GM12878 (cell line): ENCODE measurements around the gene WDR91. TPM values are rescaled to one million over a fixed set of nuclear protein-coding genes. Genes with fewer than 3 reads are reported as not detected.

Experiments
- ATAC-seq: fragments of 200-7000 bp; cut with Tn5 transposase; 3 replicates; pipeline ENCODE4 v1.9.1; 2020; ENCODE audit warnings: mild to moderate bottlenecking, moderate library complexity
- BruUV-seq: library from RNA; stranded (reverse); fragments of 400-500 nt; replicated peaks from 2 replicates; lab custom pipeline; 2021; lab: Mats Ljungman, UMichigan
- CTCF ChIA-PET: fragments of 300-600 bp; sonication (Branson Sonifier 250); formaldehyde crosslinking; extraction: SDS; loops from one replicate; lab custom pipeline; 2021; ENCODE audit warnings: inconsistent platforms; lab: Yijun Ruan, JAX
- POLR2A ChIA-PET: fragments of 350-600 bp; formaldehyde crosslinking; extraction: SDS; loops from one replicate; lab custom pipeline; 2021; ENCODE audit warnings: inconsistent platforms; lab: Charles Lee
- RAD21 ChIA-PET: fragments of 300-600 bp; sonication (Branson Sonifier 250); formaldehyde crosslinking; loops from one replicate; lab custom pipeline; 2023; ENCODE audit warnings: antibody characterized with exemption; ENCODE audit not compliant: unreplicated experiment; lab: Charles Lee
- SMC1A ChIA-PET: fragments of 300-600 bp; sonication (Branson Sonifier 250); formaldehyde crosslinking; loops from one replicate; lab custom pipeline; 2023; ENCODE audit not compliant: unreplicated experiment, uncharacterized antibody; lab: Charles Lee
- DNase-seq: peaks from one replicate; pipeline ENCODE4 v3.0.0-alpha.2; 2011; ENCODE audit warnings: low read depth, low spot score
- FAIRE-seq: peaks from 3 replicates; lab custom pipeline; 2011; peaks lifted over from hg19 to GRCh38; lab: Jason Lieb, UNC
- H2AFZ ChIP-seq: 2 replicates; pipeline ENCODE4 v1.6.0; 2011; ENCODE audit warnings: low read depth, low read length, control low read depth; ENCODE audit not compliant: control insufficient read depth
- H3K27ac ChIP-seq: 2 replicates; pipeline ENCODE4 v1.5.1; 2011; ENCODE audit warnings: control low read depth; ENCODE audit not compliant: control insufficient read depth, insufficient read depth
- H3K27me3 ChIP-seq, 2 experiments: replicated peaks in 1 of 2; 2 replicates each; pipeline versions ENCODE4 v1.6.0 to v1.6.1; 2011; ENCODE audit warnings: low read length in 1 of 2; ENCODE audit not compliant: control insufficient read depth in 2 of 2, insufficient read depth in 2 of 2
- H3K36me3 ChIP-seq, 2 experiments: 2 replicates each; pipeline ENCODE4 v1.5.1; 2011; ENCODE audit warnings: low read length in 1 of 2; ENCODE audit not compliant: control insufficient read depth in 2 of 2, insufficient read depth in 2 of 2
- H3K4me1 ChIP-seq: 2 replicates; pipeline ENCODE4 v1.6.1; 2011; ENCODE audit warnings: mild to moderate bottlenecking, low read length, moderate library complexity, mixed read lengths; ENCODE audit not compliant: control insufficient read depth, insufficient read depth
- H3K4me2 ChIP-seq: 2 replicates; pipeline ENCODE4 v1.6.0; 2011; ENCODE audit warnings: control low read depth; ENCODE audit not compliant: control insufficient read depth, insufficient read depth
- H3K4me3 ChIP-seq: fragments of 200-600 bp; sonication (generic); 2 replicates; pipeline ENCODE4 v1.5.1; 2016
- H3K79me2 ChIP-seq: 2 replicates; pipeline ENCODE4 v1.6.0; 2011; ENCODE audit warnings: low read length; ENCODE audit not compliant: control insufficient read depth, insufficient read depth
- H3K9ac ChIP-seq: 2 replicates; pipeline ENCODE4 v1.8.0; 2011; ENCODE audit warnings: low read length, control low read depth, mixed read lengths; ENCODE audit not compliant: control insufficient read depth, insufficient read depth
- H3K9me3 ChIP-seq: replicated peaks from 3 replicates; pipeline ENCODE4 v1.5.1; 2011; ENCODE audit warnings: mild to moderate bottlenecking, low read length; ENCODE audit not compliant: control insufficient read depth, insufficient read depth
- H4K20me1 ChIP-seq: 2 replicates; pipeline ENCODE4 v1.6.0; 2011; ENCODE audit not compliant: control insufficient read depth, insufficient read depth
- CHD4 ChIP-seq: fragments of 200-600 bp; sonication (generic); IDR thresholded peaks from 2 replicates; pipeline ENCODE4 v1.6.1; 2016; ENCODE audit warnings: mild to moderate bottlenecking
- EZH2 ChIP-seq: IDR thresholded peaks from 2 replicates; pipeline ENCODE4 v1.6.1; 2012; ENCODE audit warnings: low read depth, mild to moderate bottlenecking, control low read depth, inconsistent platforms, low read length, borderline replicate concordance; ENCODE audit not compliant: control insufficient read depth
- HDAC2 ChIP-seq: fragments of 200-600 bp; sonication (generic); IDR thresholded peaks from 2 replicates; pipeline ENCODE4 v1.6.1; 2017
- MYB ChIP-seq: fragments of 150-350 bp; IDR thresholded peaks from 2 replicates; pipeline ENCODE4 v1.6.1; 2014; ENCODE audit warnings: mild to moderate bottlenecking, low read depth, low read length, borderline replicate concordance
- NFYA ChIP-seq: IDR thresholded peaks from 2 replicates; pipeline ENCODE4 v1.6.1; 2011; ENCODE audit warnings: low read depth, mild to moderate bottlenecking, low read length, improper control_type of control experiment, borderline replicate concordance
- RAD21 ChIP-seq: IDR thresholded peaks from 2 replicates; pipeline ENCODE4 v1.6.1; 2011; ENCODE audit warnings: mild to moderate bottlenecking, low read depth, low read length, moderate library complexity; ENCODE audit not compliant: insufficient read depth
- WGBS: methylation state at CpG from one replicate; pipeline ENCODE4 v1.1.6; 2016; ENCODE audit warnings: low lambda C conversion rate; ENCODE audit not compliant: insufficient replicate concordance, insufficient coverage; ENCODE audit errors: missing lambda C conversion rate; 5-methylcytosine and 5-hydroxymethylcytosine counted together
- in situ Hi-C: fragments of 300-500 bp; cut with MboI; formaldehyde crosslinking; loops from 9 replicates; pipeline ENCODE4 v1.14.3; 2018; ENCODE audit warnings: mixed read lengths
- intact Hi-C: fragments of 100-400 bp; cut with micrococcal nuclease; formaldehyde crosslinking; loops from one replicate; pipeline ENCODE4 v1.14.2; 2022; ENCODE audit not compliant: unreplicated experiment
- polyA plus RNA-seq, 11 experiments: library from polyadenylated mRNA; depleted of rRNA in 4 of 11; unstranded in 6 of 11; stranded (reverse) in 5 of 11; fragments of >200 nt; fragmentation: Nextera tagmentation in 4 of 11; fragmentation: Illumina TruSeq in 1 of 11; extraction: Ambion mirVana in 4 of 11; extraction: Trizol in 1 of 11; gene quantifications; 1 replicate in 1 of 11; 2 replicates in 10 of 11; pipeline versions ENCODE4 v1.2.1 to v1.2.3, GENCODE V29; 2011 to 2016; ENCODE audit warnings: inconsistent platforms in 2 of 11, missing spikeins in 2 of 11, low read depth in 1 of 11
- total RNA-seq, 4 experiments: library from RNA; depleted of rRNA in 3 of 4; stranded (reverse); fragments of >200 nt in 3 of 4; fragmentation: Illumina TruSeq in 1 of 4; extraction: Trizol in 1 of 4; gene quantifications; 2 replicates each; pipeline versions ENCODE4 v1.2.1 to v1.2.3, GENCODE V29; 2013 to 2021
- TF ChIP-seq, protein P1 (sequence below): fragments of 150-350 bp; IDR thresholded peaks from 2 replicates; pipeline ENCODE4 v1.6.1; 2014; ENCODE audit warnings: mild to moderate bottlenecking, low read depth, low read length

Gene WDR91
- total and polyA plus RNA-seq, 10 of the 15 experiments (the other 5 are each of a cell fraction or from before 2014, with no cell fraction given), result 7.6 to 83.3 (median 16.5) TPM

DNA sequence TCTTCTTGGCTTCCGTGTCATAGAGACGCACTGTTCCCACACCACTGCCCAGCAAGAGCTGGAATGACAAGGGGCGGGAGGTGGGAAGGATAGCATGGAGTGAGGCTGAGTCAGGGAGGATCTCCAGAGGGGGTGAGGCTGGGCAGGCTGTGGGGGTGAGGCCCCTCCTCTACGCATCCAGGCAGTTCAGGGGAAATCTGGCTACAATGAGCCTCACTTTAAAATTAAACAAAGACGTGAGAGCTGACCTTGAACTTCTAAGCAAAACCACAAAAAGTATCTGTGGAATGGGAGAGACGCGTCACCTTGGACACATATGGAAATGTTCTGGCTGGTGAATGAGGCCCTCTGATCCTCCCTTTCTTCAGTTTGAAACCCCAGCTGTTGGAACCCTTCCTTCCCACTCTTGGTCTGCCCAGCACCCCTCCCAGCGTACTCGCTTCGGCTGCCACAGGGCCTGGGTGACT lies 17.7 kb downstream of the WDR91 start:
- ATAC-seq, result no peak
- H3K36me3 ChIP-seq, result peaks cover 25 to 39% of the 10 kb centered on the region in 2 experiments
- H4K20me1 ChIP-seq, result no peaks in the 10 kb centered on the region
- no peak overlapping the region for H3K27ac ChIP-seq
- peaks cover 3% of the 10 kb centered on the region; the same call in 1 of the 2 replicates for H3K79me2 ChIP-seq
- no peak overlapping the region for H3K4me2 ChIP-seq
- peaks cover 9% of the 10 kb centered on the region for H3K4me1 ChIP-seq
- intact Hi-C loops, result no loop called here
- BruUV-seq, result no TSS peak
- DNase-seq, result no peak
- FAIRE-seq, result no peak
- TF ChIP-seq, protein P1, sequence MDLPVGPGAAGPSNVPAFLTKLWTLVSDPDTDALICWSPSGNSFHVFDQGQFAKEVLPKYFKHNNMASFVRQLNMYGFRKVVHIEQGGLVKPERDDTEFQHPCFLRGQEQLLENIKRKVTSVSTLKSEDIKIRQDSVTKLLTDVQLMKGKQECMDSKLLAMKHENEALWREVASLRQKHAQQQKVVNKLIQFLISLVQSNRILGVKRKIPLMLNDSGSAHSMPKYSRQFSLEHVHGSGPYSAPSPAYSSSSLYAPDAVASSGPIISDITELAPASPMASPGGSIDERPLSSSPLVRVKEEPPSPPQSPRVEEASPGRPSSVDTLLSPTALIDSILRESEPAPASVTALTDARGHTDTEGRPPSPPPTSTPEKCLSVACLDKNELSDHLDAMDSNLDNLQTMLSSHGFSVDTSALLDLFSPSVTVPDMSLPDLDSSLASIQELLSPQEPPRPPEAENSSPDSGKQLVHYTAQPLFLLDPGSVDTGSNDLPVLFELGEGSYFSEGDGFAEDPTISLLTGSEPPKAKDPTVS, result no peak
- no peak for TF ChIP-seq EZH2
- TF ChIP-seq CHD4, result no peak
- TF ChIP-seq MYB, result no peak
- no peak for TF ChIP-seq RAD21
- TF ChIP-seq NFYA, result no peak
- no peak for TF ChIP-seq HDAC2
- WGBS, result 90% methylated on average over 10 of the region's 10 CpGs
- no peak overlapping the region for H2AFZ ChIP-seq
- CTCF ChIA-PET, result interaction anchor here (1.1 kb wide), 1 partner anchor 207 kb away, joined by 4 read pairs; the partner anchor contains the start of gene AGBL3
- SMC1A ChIA-PET, result interaction anchor here (1.2 kb wide), 1 partner anchor 12 kb away, joined by 3 read pairs; no protein-coding TSS in a partner anchor
- no peak overlapping the region for H3K4me3 ChIP-seq
- POLR2A ChIA-PET, result interaction anchor here (1.6 to 2.6 kb wide), 2 partner anchors 10 to 54 kb away, joined by 4 to 12 read pairs; no protein-coding TSS in a partner anchor
- in situ Hi-C loops, result no loop called here
- no peak overlapping the region for H3K9ac ChIP-seq
- RAD21 ChIA-PET, result no interaction called here
- H3K27me3 ChIP-seq, result no peaks in the 10 kb centered on the region
- H3K9me3 ChIP-seq, result no peaks in the 10 kb centered on the region
